IMR-90 (cell line): Measurements from ENCODE around the gene NANOGP8.

Source experiments
- MAFK ChIP-seq: IDR thresholded peaks from 2 replicates; pipeline ENCODE4 v1.6.1; 2012; ENCODE audit warnings: low read depth, low read length, improper control_type of control experiment
- RAD21 ChIP-seq: IDR thresholded peaks from 2 replicates; pipeline ENCODE4 v1.6.1; 2012; ENCODE audit warnings: low read length, improper control_type of control experiment

DNA sequence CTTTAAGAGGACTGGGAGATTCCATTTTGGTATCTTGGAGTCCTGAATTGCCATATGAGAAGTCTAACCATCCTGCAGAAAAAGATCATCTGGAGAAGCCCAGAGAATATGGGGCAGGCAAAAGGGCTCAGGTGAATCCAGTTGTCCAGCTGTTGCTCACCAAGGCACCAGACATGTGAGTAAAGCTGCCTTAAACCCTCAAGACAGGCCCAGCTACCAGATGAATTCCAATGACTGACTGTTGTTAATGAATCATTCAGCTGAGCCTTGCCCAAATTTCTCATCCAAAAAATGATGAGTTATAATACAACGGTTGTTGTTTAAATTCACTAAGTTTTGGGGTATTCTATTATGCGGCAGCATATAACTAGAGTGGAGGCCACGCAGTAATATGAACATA lies 22.0 kb upstream of the NANOGP8 start:
- no peak for TF ChIP-seq MAFK
- TF ChIP-seq RAD21: no peak
